ENCODE data around the gene CEND1. TPM values are rescaled to one million over a fixed set of nuclear protein-coding genes. Genes with fewer than 3 reads are reported as not detected.

The CEND1 gene
- total and polyA plus RNA-seq, 2 of the 13 experiments (the other 11 are each of a cell fraction or from before 2014, with no cell fraction given), result not detected

- TF ChIP-seq ZBED4 (CRISPR knock-in tag; IDR thresholded peaks at IDR 0.05; ENCODE audit: borderline replicate concordance) (no peak), MYC (CRISPR knock-in tag; IDR thresholded peaks at IDR 0.05; ENCODE audit: borderline replicate concordance) (peak; percentile 85), ATAD3A (CRISPR knock-in tag; IDR thresholded peaks at IDR 0.05) (no peak), ZBTB34 (CRISPR knock-in tag; IDR thresholded peaks at IDR 0.05) (no peak), ZFYVE20 (CRISPR knock-in tag; IDR thresholded peaks at IDR 0.05; ENCODE audit: borderline replicate concordance, low read depth) (no peak), ZNF678 (CRISPR knock-in tag; IDR thresholded peaks at IDR 0.05) (no peak), ETS1 (CRISPR knock-in tag; IDR thresholded peaks at IDR 0.05) (no peak), ZSCAN21 (CRISPR knock-in tag; IDR thresholded peaks at IDR 0.05; ENCODE audit: borderline replicate concordance) (peak; percentile 74; the same call in 1 of the 2 replicates), NFE2L1 (CRISPR knock-in tag; IDR thresholded peaks at IDR 0.05; ENCODE audit: borderline replicate concordance) (no peak), SP2 (CRISPR knock-in tag; IDR thresholded peaks at IDR 0.05) (no peak), PRPF4 (IDR thresholded peaks at IDR 0.05; ENCODE audit: low read depth, low read length, poor library complexity, severe bottlenecking) (no peak), NPAS2 (CRISPR knock-in tag; IDR thresholded peaks at IDR 0.05; ENCODE audit: borderline replicate concordance) (no peak), MXD1 (CRISPR knock-in tag; IDR thresholded peaks at IDR 0.05) (peak; percentile 76), CREM (IDR thresholded peaks at IDR 0.05) (no peak), CREM (CRISPR knock-in tag; IDR thresholded peaks at IDR 0.05) (no peak), NCOA1 (CRISPR knock-in tag; IDR thresholded peaks at IDR 0.05) (0 out of 2 replicates have a peak, but pooled peaks have one; percentile 22), ZBTB37 (CRISPR knock-in tag; IDR thresholded peaks at IDR 0.05) (no peak), KMT2A (CRISPR knock-in tag; IDR thresholded peaks at IDR 0.05) (no peak), SOX6 (IDR thresholded peaks at IDR 0.05) (no peak), SOX6 (CRISPR knock-in tag; IDR thresholded peaks at IDR 0.05) (no peak), ZNF205 (CRISPR knock-in tag; IDR thresholded peaks at IDR 0.05) (no peak), RAD21 (CRISPR knock-in tag; IDR thresholded peaks at IDR 0.05) (peak; percentile 18; the same call in 1 of the 2 replicates), RFX1 (IDR thresholded peaks at IDR 0.05) (no peak)
These were observed 40.6 kb upstream of the CEND1 start (continued) for GRCh38 chr11:830295-831117.

Data from HepG2 (cell line).